SK-N-MC (cell line): Measurements from ENCODE around the gene SELENOH.

Experiments
- EZH2 ChIP-seq: fragments of 200-600 bp; sonication (generic); IDR thresholded peaks from one replicate; pipeline ENCODE4 v1.6.1; 2017; ENCODE audit warnings: antibody characterized with exemption
- POLR2AphosphoS5 ChIP-seq: IDR thresholded peaks from 2 replicates; pipeline ENCODE4 v1.6.1; 2012; ENCODE audit warnings: mild to moderate bottlenecking, low read depth, low read length, borderline replicate concordance

DNA sequence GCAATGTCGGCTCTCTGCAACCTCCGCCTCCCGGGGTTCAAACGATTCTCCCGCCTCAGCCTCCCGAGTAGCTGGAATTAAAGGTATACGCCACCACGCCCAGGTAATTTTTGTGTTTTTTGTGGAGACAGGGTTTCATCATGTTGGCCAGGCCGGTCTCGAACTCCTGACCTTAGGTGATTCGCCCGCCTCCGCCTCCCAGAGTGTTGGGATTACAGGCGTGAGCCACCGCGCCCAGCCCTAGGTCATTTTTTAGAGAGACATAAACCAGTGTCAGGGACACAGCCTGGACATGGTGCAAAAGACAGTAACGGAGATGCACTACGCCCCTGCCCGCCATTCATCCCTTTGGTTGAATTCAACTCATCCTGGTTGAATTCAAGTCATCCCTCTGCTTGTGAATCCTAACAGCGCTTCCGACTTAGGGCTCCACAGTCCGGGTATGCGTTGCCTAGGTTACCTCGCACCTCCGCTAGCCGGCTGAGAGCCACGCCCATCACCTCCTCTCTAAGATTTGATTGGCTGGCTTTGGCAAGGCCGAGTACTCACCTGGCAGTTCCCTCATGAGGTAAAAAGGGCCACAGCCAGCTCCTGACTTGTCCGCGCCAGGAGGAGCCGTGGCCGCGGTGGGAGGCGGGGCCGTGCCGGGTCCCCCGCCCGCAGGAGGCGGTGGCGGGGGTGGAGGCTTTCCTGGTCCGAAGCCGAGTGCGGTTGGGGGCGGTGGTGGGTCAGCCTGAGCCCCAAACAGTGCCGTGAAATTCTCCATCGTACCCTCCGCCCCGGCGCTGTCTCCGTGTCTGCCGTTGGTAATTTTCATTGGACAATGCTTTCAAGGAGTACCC is 29.7 kb upstream of the SELENOH start, which contains the start of gene MED19:
- TF ChIP-seq POLR2AphosphoS5: no peak; the same call in 1 of the 2 replicates
- TF ChIP-seq EZH2: no peak
